GM18907 (cell line): Measurements from ENCODE around the gene CDH2.

Experiments
- ATAC-seq: cut with Tn5 transposase; IDR thresholded peaks from one replicate; pipeline ENCODE4 v1.9.1; 2021; ENCODE audit warnings: mild to moderate bottlenecking, moderate library complexity; ENCODE audit not compliant: unreplicated experiment

CDH2 gene

DNA sequence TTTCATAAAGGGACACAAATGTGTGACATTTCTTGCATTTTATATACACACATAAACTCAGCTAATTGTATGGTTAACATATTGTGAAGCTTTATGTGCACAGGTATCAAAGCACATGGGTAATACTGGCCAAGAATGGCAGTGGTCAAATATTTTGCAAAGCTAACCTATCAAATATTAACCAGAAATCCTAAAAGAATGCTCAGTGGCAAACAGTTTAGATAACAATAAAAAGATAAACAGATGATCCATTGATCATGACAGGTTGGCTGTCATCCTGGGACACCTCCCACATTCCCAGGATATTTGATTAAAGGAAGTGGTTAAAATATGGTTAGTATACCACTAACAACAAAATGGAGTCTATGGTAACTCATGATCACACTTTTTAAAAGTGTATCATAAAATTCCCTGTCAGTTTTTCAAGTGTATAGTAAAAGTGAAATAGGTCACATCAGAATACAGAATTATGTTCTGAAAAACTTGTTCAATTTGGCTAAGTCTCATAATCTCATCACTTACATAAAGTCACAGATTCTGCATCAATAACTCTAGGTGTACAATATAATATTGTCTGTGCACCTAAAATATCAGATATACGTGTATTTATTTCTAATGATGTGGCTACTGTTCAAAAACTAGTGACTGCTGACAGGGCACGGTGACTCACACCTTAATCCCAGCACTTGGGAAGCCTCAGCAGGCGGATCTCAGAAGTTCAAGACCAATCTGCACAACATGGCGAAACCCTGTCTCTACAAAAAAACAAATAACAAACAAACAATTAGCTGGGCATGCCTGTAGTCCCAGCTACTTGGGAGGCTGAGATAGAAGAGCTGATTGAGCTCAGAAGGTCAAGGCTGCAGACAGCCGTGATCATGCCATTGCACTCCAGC is 48.9 kb downstream of the CDH2 start:
- ATAC-seq = no peak

GRCh38 chr18:28127228-28127627 is 49.7 kb downstream of the CDH2 start:
- no peak for ATAC-seq

GRCh38 chr18:28126768-28127167 is 50.2 kb downstream of the CDH2 start:
- no peak for ATAC-seq

DNA sequence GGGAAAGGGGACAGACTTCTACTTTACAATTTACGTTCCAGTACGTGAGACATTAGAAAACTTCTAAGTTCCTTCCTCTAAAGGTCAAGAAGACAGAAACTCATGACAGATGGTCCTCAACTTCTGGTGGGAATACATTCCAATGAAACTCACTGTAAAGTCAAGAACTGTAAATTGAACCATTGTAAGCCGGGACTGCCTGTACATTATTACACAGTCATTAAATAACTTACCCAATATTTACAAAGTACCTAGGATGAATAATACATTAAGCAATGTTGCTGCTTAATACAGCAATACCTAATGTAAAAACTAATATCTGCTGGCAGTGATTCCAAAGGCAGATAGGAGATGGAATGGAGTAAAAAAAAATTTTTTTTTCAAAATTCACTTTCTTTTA is 51.9 kb downstream of the CDH2 start:
- ATAC-seq = no peak

GRCh38 chr18:28124131-28125029 is 52.5 kb downstream of the CDH2 start:
- ATAC-seq = no peak

DNA sequence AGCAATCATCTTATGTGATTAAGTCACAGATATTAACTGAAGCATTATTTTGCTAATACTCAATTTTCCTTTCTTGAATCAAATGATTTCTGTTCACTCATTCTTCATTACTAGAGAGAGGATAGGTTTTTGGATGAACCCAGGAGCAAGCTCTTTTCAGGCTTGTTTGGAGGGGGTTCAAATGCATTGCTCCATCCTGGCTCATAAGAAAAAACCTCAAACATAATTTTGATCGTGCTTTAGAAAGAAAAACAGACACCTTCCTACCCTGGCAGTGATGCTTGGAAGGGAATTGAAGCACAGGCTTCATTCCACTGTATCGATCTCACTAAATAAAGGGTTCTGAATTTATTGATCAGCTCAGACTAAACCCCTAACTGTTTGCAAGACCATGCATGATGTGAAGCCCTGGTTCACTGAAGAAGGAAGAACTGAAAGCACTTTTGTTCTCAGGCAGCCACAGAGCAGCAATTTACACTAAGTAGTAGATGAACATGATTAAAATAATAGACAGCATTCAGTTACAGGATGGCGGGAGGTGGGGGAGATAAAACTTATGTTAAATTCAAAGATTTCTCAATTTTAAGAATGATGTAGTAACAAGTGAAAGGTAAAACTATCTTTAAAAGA is 53.4 kb downstream of the CDH2 start:
- no peak for ATAC-seq

DNA sequence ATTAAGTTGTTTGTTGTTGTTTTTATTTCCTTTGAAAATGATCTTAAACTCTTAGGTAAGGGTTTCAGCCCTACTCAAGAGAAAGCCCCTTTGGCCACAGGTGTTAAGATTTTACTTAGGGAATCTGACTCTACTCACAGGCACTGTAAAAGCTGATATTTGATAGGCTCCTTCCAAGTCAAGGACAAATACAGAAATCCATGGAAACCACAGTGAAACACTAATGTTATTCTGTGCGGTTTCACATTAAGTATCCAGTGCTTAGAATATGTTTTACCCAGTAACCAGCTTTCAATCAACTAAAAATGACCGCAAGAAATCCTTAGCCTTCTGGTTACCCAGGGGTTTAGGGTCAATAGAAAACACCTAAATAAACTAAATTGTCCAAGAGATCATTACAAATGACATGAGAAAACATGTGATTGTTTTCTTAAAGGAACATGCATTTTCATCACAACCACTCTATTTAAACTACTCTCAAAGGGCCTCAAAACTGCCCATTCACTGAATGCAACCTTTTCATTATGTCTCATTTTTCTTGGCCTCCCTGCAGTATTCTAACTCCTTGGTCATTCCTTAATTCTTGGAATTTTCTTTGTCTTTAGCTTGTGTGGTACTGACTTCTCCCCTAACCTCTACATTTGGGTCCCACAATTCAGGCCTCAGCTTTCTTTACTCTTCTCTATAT is 56.0 kb downstream of the CDH2 start:
- no peak for ATAC-seq

GRCh38 chr18:28116461-28116860 is 60.5 kb downstream of the CDH2 start:
- no peak for ATAC-seq

- no peak for ATAC-seq
Measured at GRCh38 chr18:28115149-28115550, 61.8 kb downstream of the CDH2 start.

GRCh38 chr18:28114472-28114871 is 62.5 kb downstream of the CDH2 start:
- no peak for ATAC-seq

DNA sequence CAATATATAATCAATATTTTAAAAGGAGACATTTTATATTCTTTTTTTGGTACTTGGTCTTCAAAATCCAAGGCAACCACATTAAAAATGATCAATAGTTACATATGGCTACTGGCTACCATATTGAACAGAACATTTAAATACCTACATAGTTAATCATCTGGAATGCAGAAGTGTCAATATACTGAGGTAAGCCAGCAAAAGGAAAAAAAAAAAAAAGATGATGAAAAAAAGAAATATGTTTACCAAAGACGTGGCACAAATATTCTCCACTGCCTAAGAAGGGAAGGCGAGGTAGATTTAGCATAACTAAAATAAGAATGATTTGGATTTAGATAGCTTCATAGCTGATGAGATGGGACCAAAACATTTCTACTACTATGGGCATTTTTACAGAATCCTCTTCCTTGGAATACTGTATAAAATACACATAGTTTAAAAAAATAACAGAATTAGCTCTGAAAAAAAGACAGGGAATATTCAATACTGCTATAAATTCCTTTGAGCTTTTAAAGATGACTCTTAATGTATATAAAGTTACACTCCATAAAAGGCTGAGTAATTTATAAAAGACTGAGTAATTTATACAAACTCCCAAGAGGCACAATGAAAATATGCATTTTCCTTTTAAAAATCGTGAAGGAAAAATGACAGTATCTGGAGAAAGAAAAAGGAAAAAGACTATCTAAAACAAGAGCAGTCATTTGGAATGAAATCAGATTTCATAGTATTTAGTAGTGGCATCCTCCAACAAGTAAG is 63.5 kb downstream of the CDH2 start:
- ATAC-seq = no peak

- ATAC-seq = no peak
Measured at GRCh38 chr18:28112056-28112470, 64.9 kb downstream of the CDH2 start.

GRCh38 chr18:28110924-28111323 is 66.0 kb downstream of the CDH2 start:
- ATAC-seq = no peak

GRCh38 chr18:28109781-28110560 is 67.0 kb downstream of the CDH2 start:
- no peak for ATAC-seq

DNA sequence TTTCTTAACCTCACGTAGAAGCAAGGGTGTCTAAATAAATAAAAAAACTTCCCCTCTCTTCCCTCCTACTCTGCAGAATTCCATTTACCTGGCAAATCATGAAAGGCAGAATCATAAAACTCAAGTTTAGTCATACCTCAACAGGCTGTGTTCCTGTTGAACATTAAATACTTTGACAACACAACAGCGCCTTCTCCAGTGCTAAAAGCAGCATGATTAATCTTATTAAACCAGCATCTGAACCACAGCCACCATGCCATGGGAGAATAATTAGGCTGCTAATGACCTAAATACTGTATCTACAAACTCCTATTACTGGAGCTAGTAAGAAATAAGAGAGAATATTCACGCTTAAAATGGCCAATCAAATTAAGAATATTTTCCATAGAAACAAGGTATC is 68.1 kb downstream of the CDH2 start:
- ATAC-seq = no peak

GRCh38 chr18:28108254-28108653 is 68.7 kb downstream of the CDH2 start:
- ATAC-seq = no peak

DNA sequence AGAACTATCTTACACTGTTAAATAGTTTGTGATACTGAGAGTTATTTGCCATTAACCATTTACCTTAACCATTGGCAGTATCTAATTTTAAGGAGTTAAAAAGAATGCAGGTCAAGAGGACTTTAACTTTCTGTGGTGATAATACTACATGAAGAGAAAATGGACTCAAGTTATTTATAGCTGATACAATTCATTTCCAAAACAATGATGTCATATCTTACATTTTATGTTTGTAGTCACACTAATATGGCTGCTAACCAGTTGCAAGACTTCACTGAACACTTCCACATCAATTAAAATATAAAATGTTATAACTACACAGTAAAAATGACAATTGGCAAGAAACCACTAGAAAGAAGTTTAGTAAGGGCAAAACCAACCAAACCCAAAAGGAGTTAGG is 77.7 kb downstream of the CDH2 start:
- ATAC-seq = no peak

GRCh38 chr18:28095631-28096030 is 81.3 kb downstream of the CDH2 start:
- no peak for ATAC-seq

GRCh38 chr18:28095041-28095440 is 81.9 kb downstream of the CDH2 start:
- no peak for ATAC-seq
